SK-N-SH treated with all-trans-retinoic acid at 6 μM for 48 hours (cell line): ENCODE results near the gene C2CD5.

ENCODE experiments used
- ARNTL ChIP-seq: fragments of 450-650 bp; formaldehyde crosslinking; IDR thresholded peaks from 2 replicates; pipeline ENCODE4 v1.5.0; 2020; ENCODE audit warnings: low read depth, mild to moderate bottlenecking, moderate library complexity, borderline replicate concordance
- CREB5 ChIP-seq: fragments of 250-450 bp; sonication (Bioruptor Pico); IDR thresholded peaks from 2 replicates; pipeline ENCODE4 v1.5.1; 2020; ENCODE audit warnings: low read depth, mild to moderate bottlenecking, moderate library complexity
- ISL1 ChIP-seq: fragments of 250-450 bp; sonication (Bioruptor Pico); IDR thresholded peaks from 2 replicates; pipeline ENCODE4 v2.1.2; 2022; ENCODE audit warnings: mild to moderate bottlenecking, moderate library complexity
- OSR1 ChIP-seq: fragments of 250-450 bp; sonication (Bioruptor Pico); IDR thresholded peaks from 2 replicates; pipeline ENCODE4 v1.8.0; 2022; ENCODE audit warnings: moderate library complexity, mild to moderate bottlenecking, inconsistent platforms
- PATZ1 ChIP-seq: fragments of 250-450 bp; sonication (Bioruptor Pico); IDR thresholded peaks from 2 replicates; pipeline ENCODE4 v1.8.0; 2020; ENCODE audit warnings: mild to moderate bottlenecking, moderate library complexity, borderline replicate concordance
- RARB ChIP-seq: fragments of 250-450 bp; sonication (Bioruptor Pico); IDR thresholded peaks from 2 replicates; pipeline ENCODE4 v1.8.0; 2021; ENCODE audit warnings: mild to moderate bottlenecking, moderate library complexity
- SNAI2 ChIP-seq: fragments of 250-450 bp; sonication (Bioruptor Pico); IDR thresholded peaks from 2 replicates; pipeline ENCODE4 v1.5.0; 2020; ENCODE audit warnings: mild to moderate bottlenecking, moderate library complexity
- ZC3H10 ChIP-seq: fragments of 250-450 bp; sonication (Bioruptor Pico); IDR thresholded peaks from 2 replicates; pipeline ENCODE4 v1.5.1; 2021; ENCODE audit warnings: mild to moderate bottlenecking, moderate library complexity
- ZFP3 ChIP-seq: fragments of 250-450 bp; sonication (Bioruptor Pico); IDR thresholded peaks from 2 replicates; pipeline ENCODE4 v1.5.0; 2020; ENCODE audit warnings: mild to moderate bottlenecking, moderate library complexity
- ZFP30 ChIP-seq: fragments of 450-650 bp; formaldehyde crosslinking; IDR thresholded peaks from 2 replicates; pipeline ENCODE4 v1.5.0; 2022; ENCODE audit warnings: mild to moderate bottlenecking, moderate library complexity
- ZNF565 ChIP-seq: fragments of 450-650 bp; formaldehyde crosslinking; conservative IDR thresholded peaks from 2 replicates; pipeline ENCODE4 v1.5.0; 2020; ENCODE audit warnings: low read depth, mild to moderate bottlenecking, moderate library complexity
- ZNF8 ChIP-seq: fragments of 450-650 bp; formaldehyde crosslinking; IDR thresholded peaks from 2 replicates; pipeline ENCODE4 v1.5.0; 2020; ENCODE audit warnings: mild to moderate bottlenecking, moderate library complexity

GRCh38 chr12:22535478-22535877, 8.9 kb downstream of the C2CD5 start:
- TF ChIP-seq OSR1 (CRISPR knock-in tag) (no peak), PATZ1 (CRISPR knock-in tag) (no peak), ARNTL (CRISPR knock-in tag) (no peak), ISL1 (CRISPR knock-in tag) (no peak), ZC3H10 (CRISPR knock-in tag) (no peak), ZFP30 (CRISPR knock-in tag) (no peak), ZFP3 (no peak), SNAI2 (CRISPR knock-in tag) (no peak), RARB (CRISPR knock-in tag) (no peak), ZNF565 (CRISPR knock-in tag) (no peak), ZNF8 (no peak), CREB5 (CRISPR knock-in tag) (no peak)
